CD4-positive, alpha-beta T cell treated with Interleukin-21 for 1 hour (primary cell): Measurements from ENCODE around the gene CERKL.

Experiments
- DNase-seq: peaks from one replicate; pipeline ENCODE4 v3.0.0-alpha.2; 2020

The CERKL gene

GRCh38 chr2:181677912-181678586 is 21.1 kb upstream of the CERKL start:
- DNase-seq = peak; percentile 42

DNA sequence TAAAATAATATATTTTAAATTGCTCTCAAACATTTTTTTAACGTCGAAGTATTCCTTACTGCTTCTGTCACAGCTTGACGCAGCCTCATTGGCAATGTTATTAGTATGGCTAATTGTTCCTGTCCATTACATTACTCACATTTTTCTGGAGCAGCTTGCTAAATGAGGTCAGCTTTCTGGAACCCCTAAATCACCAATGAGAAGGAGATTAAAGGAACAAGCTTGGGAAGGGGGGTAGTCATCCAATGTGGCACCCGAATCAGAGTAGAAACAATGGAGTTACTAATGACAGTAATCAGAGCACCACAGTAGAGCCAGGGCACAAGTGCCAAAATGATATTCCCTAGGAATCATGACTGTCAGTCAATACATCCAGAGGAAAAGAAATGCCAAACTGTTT is 18.3 kb upstream of the CERKL start:
- no peak for DNase-seq

DNA sequence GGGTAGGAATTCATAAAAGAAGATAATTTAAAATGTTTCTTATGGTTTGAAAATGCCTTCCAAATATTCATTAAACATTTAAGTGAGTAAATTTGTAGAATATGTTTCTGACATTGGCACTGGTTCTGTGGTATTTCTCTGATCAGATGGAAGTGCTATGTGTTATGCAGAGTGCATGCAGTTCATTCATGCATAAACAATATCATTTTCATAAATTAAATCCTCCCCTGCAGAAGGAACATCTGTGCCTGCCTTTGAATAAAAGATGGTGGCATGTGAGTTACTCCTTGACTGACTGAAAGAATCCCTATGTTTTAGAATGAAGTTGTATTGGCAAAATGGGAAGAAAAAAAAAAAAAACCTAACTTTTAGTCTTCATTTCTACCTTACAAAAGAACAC is 17.6 kb upstream of the CERKL start:
- no peak for DNase-seq

DNA sequence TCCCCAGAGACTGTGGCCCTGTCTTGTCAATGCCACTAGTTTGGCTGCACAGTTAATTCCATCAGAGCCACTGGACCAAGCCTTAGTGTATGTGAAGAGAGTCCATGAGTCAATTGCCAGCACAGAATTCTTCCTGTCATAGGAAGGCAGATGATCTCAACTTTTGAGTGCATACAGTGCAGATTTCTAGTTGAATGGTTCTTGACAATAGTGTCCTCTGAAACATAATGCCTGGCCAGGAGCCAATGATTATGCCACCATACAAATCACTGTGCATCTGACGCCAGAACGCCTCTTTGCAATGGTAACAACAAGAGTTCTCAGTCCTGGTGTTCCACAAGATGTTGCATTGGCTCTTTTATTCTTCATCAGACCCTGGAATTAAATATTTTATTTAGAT is 16.3 kb upstream of the CERKL start:
- DNase-seq = no peak

DNA sequence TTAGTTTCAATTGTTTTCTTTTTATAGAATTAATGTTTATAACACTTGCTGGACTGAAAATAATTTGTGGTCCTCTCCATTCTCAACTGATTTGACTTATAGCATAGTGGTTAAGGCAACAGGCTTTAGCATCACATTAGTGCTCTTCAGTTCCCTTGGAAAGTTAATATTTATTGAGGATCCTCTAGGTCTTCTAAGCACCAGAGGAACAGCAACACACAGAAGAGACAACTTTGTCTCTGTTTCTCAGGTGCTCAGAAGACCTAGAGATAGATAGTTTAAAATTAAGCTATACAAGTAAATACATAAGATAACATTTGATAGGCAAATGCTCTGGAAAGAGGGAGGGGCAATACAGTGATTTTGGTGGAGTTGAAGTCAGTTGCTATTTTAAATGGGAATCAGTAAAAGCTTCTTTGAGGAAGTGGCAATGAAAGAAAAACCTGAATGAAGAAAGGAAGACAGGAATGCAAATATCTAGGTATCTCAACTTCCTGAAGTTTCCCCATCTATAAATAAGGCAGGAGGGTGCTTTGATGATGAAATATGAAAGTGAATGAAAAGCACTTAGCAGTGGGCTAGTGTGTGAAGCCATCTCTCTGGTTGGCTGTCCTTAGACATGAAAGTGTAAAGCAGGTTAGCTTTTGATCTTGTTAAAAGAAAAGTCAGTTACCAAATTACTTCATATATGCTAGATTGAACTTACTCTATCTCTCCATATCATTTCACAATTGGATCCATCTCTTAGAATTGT is 15.5 kb upstream of the CERKL start:
- DNase-seq = no peak

DNA sequence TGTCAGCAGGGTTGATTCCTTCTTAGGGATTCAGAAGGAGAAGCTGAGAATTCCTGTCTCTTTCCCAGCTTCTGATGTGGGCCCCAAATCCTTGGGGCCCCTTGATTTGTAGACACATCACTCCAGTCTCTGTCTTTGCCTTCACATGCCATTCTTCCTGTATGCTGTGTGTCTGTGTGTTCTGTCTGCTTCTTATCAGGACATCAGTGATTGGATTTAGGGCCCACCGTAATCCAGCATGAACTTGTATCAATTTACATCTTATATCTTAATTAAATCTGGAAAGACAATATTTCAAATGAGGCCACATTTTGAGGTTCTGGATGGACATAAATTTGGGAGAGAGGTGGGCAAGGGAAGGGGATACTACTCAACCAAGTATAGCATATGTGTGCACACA is 13.7 kb upstream of the CERKL start:
- DNase-seq = no peak

- no peak for DNase-seq
Observed at GRCh38 chr2:181667234-181667633, 10.3 kb upstream of the CERKL start.

GRCh38 chr2:181662287-181662686 is 5.4 kb upstream of the CERKL start:
- DNase-seq = no peak

- DNase-seq = no peak
Observed at GRCh38 chr2:181660181-181660580, 3.3 kb upstream of the CERKL start.

GRCh38 chr2:181658444-181658843 is 1.5 kb upstream of the CERKL start:
- no peak for DNase-seq

GRCh38 chr2:181657379-181657778 is 474 bp upstream of the CERKL start:
- DNase-seq = no peak

DNA sequence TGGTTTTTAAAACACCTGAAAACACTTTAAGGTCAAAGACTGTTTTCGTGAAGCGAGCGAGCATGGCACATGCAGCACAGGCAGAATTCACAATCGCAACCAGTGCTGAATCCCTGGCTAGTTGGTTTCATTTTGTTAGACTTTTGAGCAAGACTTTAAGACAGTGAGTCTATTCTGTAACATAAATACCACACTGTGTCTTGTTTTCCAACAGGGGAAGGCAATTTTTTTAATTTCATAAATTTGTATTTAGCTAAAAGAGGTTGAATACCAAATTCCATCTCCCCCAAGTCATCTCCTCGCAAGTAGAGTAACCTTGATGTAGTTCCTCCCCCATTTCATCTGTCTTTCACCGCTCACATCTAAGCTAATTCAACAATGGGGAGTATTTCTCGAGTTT is 1.4 kb downstream of the CERKL start:
- no peak for DNase-seq

- DNase-seq = no peak
Observed at GRCh38 chr2:181649436-181649979, 7.4 kb downstream of the CERKL start.

DNA sequence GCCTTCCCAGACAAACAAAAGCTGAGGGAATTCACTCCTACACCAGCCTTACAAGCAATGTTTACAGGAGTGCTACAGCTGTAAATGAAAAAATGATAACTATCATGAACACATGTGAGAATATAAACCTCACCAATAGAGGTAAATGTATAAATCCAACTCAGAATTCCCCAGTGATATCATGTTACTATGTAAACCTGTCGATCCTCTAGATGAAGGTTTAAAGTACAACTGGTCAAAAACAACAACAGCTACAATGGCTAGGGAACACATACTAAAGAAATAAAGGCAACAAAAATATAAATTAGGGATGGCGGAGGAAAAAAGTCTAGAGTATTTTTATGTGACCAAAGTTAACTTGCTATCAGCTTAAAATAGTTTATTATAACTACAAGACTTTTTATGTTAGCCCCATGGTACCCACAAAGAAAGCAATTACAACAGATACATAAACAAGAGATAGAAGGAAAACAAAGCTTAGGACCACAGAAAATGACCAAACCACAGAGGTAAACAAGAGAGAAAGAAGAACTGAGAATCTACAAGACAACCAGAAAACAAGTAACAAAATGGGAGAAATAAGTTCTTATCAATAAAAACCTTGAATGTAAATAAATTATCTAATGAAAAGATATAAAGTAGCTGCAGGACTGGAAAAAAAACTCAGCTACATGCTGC is 8.3 kb downstream of the CERKL start:
- no peak for DNase-seq

GRCh38 chr2:181646415-181646987 is 10.4 kb downstream of the CERKL start:
- no peak for DNase-seq

DNA sequence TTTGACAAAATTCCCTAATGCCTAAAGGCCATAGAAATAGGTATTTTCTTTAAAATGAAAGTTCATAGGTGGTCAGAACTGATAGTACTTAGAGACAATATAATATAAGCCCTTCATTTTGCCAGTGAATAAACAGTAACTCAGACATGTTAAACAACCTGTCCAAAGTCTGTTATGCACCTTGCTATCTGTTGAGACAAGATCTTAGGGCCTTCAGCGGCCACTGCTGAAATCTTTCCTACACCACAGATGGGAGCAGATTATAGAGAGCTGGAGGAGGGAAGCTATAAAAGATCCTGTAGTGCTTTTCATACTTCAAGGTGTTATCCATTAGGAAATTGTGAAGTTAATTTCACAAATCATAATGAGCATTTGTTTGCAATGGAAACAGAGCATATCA is 13.8 kb downstream of the CERKL start:
- DNase-seq = no peak

- DNase-seq = no peak
Observed at GRCh38 chr2:181642086-181642485, 14.8 kb downstream of the CERKL start.

- DNase-seq = no peak
Observed at GRCh38 chr2:181639686-181640085, 17.2 kb downstream of the CERKL start.

DNA sequence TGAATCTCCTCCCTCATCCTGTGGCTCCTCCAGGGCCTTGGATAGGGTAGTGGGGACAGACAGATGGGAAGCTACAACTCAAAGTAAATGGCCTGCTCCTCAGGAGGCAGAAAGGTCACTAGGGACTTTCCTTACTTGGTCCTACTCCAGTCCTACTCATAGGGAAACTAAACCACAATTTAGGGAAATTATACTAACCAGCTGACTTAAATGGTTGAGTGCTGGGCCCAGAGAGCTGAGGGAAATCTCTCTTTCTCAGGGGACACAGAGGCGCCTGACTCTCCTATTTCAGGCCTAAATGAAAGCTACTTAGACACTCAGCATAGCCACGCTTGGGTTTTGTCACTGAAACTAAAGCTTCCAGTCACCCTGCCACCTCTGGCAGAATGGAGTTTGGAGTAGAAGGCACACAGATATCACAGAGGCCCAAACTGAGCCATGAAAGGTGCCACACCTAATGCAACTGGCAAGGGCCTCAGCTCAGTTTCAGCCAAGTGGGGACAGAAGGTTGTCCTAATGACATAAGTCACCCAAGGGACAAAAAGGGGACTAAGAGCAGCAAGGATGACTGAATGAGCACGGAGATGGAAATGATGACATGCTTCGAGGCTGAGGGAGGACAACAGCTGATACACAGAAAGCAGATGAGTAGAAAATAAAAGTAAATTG is 24.0 kb downstream of the CERKL start:
- no peak for DNase-seq

GRCh38 chr2:181628590-181629585 is 28.0 kb downstream of the CERKL start:
- no peak for DNase-seq

DNA sequence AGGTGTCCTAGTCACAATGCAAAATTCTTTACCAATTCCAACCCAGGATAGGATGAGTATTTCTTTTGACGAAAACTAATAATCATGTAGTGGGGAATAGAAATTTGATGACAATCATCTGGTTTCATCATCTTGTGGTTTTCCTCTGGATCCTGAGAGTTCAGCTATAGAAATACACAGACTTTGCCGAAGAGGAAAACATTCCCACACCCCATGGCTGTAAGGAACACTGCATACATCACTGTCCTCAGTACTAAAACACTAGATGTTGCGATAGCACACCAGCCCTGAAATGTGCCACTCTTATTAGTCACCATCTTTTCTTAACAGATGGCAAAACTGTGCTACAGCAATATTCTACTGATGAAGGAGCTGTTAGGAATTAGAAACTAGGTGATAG is 29.4 kb downstream of the CERKL start:
- no peak for DNase-seq

GRCh38 chr2:181626671-181627070 is 30.2 kb downstream of the CERKL start:
- DNase-seq = no peak
